Smooth muscle cell (in vitro differentiated cells): ENCODE data around the gene TFF2. TPM values are rescaled to one million over a fixed set of nuclear protein-coding genes. Genes with fewer than 3 reads are reported as not detected.

Experiments used
- DNase-seq: peaks from one replicate; lab custom pipeline; 2025; ENCODE audit not compliant: unreplicated experiment; lab: John Stamatoyannopoulos, UW
- H2AFZ ChIP-seq: fragments of 200-600 bp; sonication (generic); 2 replicates; pipeline ENCODE4 v1.6.0; 2016; ENCODE audit warnings: antibody characterized with exemption, low read depth, mild to moderate bottlenecking
- H3F3A ChIP-seq: fragments of 200-600 bp; sonication (generic); 2 replicates; pipeline ENCODE4 v1.6.0; 2017; ENCODE audit warnings: antibody characterized with exemption, low read depth
- H3K27ac ChIP-seq: fragments of 200-600 bp; sonication (generic); 2 replicates; pipeline ENCODE4 v1.5.1; 2016; ENCODE audit warnings: low read depth, mild to moderate bottlenecking
- H3K27me3 ChIP-seq: fragments of 200-600 bp; sonication (generic); 2 replicates; pipeline ENCODE4 v1.6.1; 2016; ENCODE audit warnings: low read depth, mild to moderate bottlenecking
- H3K36me3 ChIP-seq: fragments of 200-600 bp; sonication (generic); 2 replicates; pipeline ENCODE4 v1.5.1; 2016; ENCODE audit warnings: low read depth
- H3K4me1 ChIP-seq: fragments of 200-600 bp; sonication (generic); 2 replicates; pipeline ENCODE4 v1.5.1; 2016; ENCODE audit warnings: low read depth
- H3K4me2 ChIP-seq: fragments of 200-600 bp; sonication (generic); 2 replicates; pipeline ENCODE4 v1.6.0; 2016; ENCODE audit warnings: mild to moderate bottlenecking
- H3K4me3 ChIP-seq: fragments of 200-600 bp; sonication (generic); 2 replicates; pipeline ENCODE4 v1.5.1; 2016; ENCODE audit warnings: mild to moderate bottlenecking
- H3K79me2 ChIP-seq: fragments of 200-600 bp; sonication (generic); 2 replicates; pipeline ENCODE4 v1.6.0; 2016; ENCODE audit warnings: low read depth, mild to moderate bottlenecking
- H3K9ac ChIP-seq: fragments of 200-600 bp; sonication (generic); 2 replicates; pipeline ENCODE4 v1.6.0; 2016; ENCODE audit warnings: low read depth
- H3K9me3 ChIP-seq: fragments of 200-600 bp; sonication (generic); replicated peaks from 2 replicates; pipeline ENCODE4 v1.5.1; 2016; ENCODE audit warnings: low read depth
- H4K20me1 ChIP-seq: fragments of 200-600 bp; sonication (generic); 2 replicates; pipeline ENCODE4 v1.6.0; 2016; ENCODE audit warnings: low read depth
- CTCF ChIP-seq: fragments of 200-600 bp; sonication (generic); IDR thresholded peaks from 2 replicates; pipeline ENCODE4 v1.5.1; 2017; ENCODE audit warnings: borderline replicate concordance, mild to moderate bottlenecking, antibody characterized with exemption; ENCODE audit not compliant: insufficient read depth, poor library complexity, severe bottlenecking
- WGBS: methylation state at CpG from one replicate; pipeline ENCODE4 v1.1.7; 2016; ENCODE audit warnings: low lambda C conversion rate; 5-methylcytosine and 5-hydroxymethylcytosine counted together
- polyA plus RNA-seq: library from polyadenylated mRNA; unstranded; fragments of >200 nt; fragmentation: Nextera tagmentation; extraction: Ambion mirVana; gene quantifications from 2 replicates; pipeline ENCODE4 v1.2.1, GENCODE V29; 2016
- total RNA-seq: library from RNA; depleted of rRNA; stranded (reverse); fragments of >200 nt; gene quantifications from 2 replicates; pipeline ENCODE4 v1.2.3, GENCODE V29; 2014

The TFF2 gene
- total and polyA plus RNA-seq, 2 experiments from 2014 or later, result not detected

GRCh38 chr21:42373908-42374455 lies 23.2 kb upstream of the TFF2 start:
- no peak for TF ChIP-seq CTCF
- H3K4me2 ChIP-seq, result no peak overlapping the region
- no peaks in the 10 kb centered on the region for H3F3A ChIP-seq
- H2AFZ ChIP-seq, result no peak overlapping the region
- H4K20me1 ChIP-seq, result no peaks in the 10 kb centered on the region
- DNase-seq, result no peak
- H3K27me3 ChIP-seq, result no peaks in the 10 kb centered on the region
- no peak overlapping the region for H3K4me3 ChIP-seq
- H3K79me2 ChIP-seq, result no peaks in the 10 kb centered on the region
- H3K4me1 ChIP-seq, result no peaks in the 10 kb centered on the region
- 91% methylated on average over 16 of the region's 16 CpGs for WGBS
- no peaks in the 10 kb centered on the region for H3K9me3 ChIP-seq
- no peak overlapping the region for H3K9ac ChIP-seq
- no peaks in the 10 kb centered on the region for H3K36me3 ChIP-seq
- no peak overlapping the region for H3K27ac ChIP-seq

- H3K9me3 ChIP-seq, result no peaks in the 10 kb centered on the region
- no peak for TF ChIP-seq CTCF
- H3F3A ChIP-seq, result no peaks in the 10 kb centered on the region
- H3K4me2 ChIP-seq, result no peak overlapping the region
- no peak overlapping the region for H3K9ac ChIP-seq
- no peak for DNase-seq
- no peaks in the 10 kb centered on the region for H3K79me2 ChIP-seq
- WGBS, result 86% methylated on average over 25 of the region's 25 CpGs
- H3K4me1 ChIP-seq, result no peaks in the 10 kb centered on the region
- no peak overlapping the region for H3K4me3 ChIP-seq
- H4K20me1 ChIP-seq, result no peaks in the 10 kb centered on the region
- no peaks in the 10 kb centered on the region for H3K27me3 ChIP-seq
- no peaks in the 10 kb centered on the region for H3K36me3 ChIP-seq
- no peak overlapping the region for H3K27ac ChIP-seq
- no peak overlapping the region for H2AFZ ChIP-seq
Observed at GRCh38 chr21:42373196-42373907, 22.6 kb upstream of the TFF2 start.

GRCh38 chr21:42370894-42371654 lies 20.3 kb upstream of the TFF2 start:
- Histone ChIP-seq H2AFZ (no peak overlapping the region), H3K79me2 (no peaks in the 10 kb centered on the region), H4K20me1 (no peaks in the 10 kb centered on the region), H3K27ac (no peak overlapping the region), H3K27me3 (no peaks in the 10 kb centered on the region), H3K9me3 (no peaks in the 10 kb centered on the region), H3K4me2 (no peak overlapping the region), H3K4me3 (no peak overlapping the region), H3K36me3 (no peaks in the 10 kb centered on the region), H3K9ac (no peak overlapping the region), H3F3A (no peaks in the 10 kb centered on the region), H3K4me1 (no peaks in the 10 kb centered on the region)
- no peak for DNase-seq
- WGBS, result 76% methylated on average over 15 of the region's 18 CpGs
- no peak for TF ChIP-seq CTCF
